ENCODE measurements around the gene PRKCZ.

PRKCZ gene

DNA sequence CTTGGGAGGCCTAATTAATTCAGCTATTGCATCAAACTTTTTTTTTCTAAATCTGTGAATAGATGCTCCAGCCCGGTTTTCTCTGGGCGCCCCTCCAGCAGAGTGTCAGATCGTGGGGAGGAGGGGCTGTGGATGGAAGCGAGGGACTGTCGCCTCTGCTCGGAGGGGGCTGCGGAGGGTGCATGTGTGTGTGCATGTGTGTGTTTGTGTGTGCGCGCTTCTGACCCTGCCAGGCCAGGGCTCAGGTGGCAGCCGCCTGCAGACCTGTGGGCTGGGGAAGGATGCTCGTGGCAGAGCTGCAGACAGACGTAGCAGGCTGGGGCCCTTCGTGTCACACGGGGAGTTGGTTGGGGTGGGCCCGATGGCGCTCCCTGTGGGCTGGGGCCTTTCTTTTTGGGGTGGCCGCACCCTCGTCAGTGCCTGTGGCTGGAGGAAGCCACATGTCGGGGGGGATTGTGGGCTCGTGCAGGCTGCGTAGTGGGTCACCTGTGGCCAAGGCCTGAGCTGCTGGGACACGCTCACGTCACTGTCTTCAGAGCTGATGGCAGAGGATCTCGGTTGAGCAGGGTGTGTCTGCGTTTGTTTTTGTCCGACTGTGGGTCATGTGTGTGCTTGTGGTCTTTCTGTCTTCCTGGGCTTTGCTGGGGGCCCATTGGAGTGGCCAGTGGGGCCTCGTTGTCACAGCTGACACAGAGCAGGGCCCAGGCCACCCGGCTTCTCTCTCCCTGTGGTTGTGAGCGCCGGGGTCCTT, 180.7 kb downstream of the PRKCZ start:
- no peak for DNase-seq (ENCODE audit: low read depth)
- peak overlapping the region; percentile 80 for H3K4me3 ChIP-seq (ENCODE audit: low read depth, low read length)
- TF ChIP-seq, protein P1, sequence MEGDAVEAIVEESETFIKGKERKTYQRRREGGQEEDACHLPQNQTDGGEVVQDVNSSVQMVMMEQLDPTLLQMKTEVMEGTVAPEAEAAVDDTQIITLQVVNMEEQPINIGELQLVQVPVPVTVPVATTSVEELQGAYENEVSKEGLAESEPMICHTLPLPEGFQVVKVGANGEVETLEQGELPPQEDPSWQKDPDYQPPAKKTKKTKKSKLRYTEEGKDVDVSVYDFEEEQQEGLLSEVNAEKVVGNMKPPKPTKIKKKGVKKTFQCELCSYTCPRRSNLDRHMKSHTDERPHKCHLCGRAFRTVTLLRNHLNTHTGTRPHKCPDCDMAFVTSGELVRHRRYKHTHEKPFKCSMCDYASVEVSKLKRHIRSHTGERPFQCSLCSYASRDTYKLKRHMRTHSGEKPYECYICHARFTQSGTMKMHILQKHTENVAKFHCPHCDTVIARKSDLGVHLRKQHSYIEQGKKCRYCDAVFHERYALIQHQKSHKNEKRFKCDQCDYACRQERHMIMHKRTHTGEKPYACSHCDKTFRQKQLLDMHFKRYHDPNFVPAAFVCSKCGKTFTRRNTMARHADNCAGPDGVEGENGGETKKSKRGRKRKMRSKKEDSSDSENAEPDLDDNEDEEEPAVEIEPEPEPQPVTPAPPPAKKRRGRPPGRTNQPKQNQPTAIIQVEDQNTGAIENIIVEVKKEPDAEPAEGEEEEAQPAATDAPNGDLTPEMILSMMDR (conservative IDR thresholded peaks at IDR 0.05; ENCODE audit: low read depth, low read length), result no peak

DNA sequence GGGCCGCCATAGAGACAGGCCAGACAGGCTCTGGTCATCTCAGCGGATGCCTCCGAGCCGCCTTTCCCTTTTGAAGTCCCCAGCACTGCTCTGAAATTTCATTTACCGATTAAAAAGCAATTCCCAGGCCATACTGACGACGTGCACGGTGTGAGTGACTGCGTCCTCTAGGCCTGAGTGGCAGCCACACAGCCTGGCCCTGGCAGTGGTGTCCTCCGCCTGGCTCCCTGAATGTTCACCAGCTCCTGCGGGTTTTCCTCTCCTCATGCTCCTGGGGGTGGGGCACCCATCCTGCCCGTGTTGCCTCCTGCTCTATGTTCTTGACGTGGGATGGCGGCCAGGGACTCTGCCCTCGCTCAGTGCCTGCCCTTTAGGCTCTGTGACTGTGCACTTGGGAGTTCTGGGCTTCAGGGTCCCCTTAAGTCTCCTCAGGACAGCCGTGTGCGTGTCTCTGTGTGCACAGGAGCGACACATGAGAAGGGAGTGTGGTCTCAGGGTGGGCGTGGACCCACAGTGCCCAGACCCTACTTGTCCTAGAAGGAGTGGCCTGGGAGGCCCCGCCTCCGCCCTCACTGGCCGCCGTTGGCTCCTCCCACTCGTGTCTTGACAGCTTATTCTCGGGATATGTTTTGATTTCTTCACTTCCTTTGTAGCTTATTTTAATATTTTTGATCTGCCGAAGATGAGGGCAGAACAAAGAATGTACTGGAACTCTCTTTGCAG, 181.5 kb downstream of the PRKCZ start:
- peak overlapping the region; percentile 80 for H3K4me3 ChIP-seq (ENCODE audit: low read depth, low read length)
- peak; percentile 90 for DNase-seq (ENCODE audit: low read depth)
- TF ChIP-seq, protein P1 (conservative IDR thresholded peaks at IDR 0.05; ENCODE audit: low read depth, low read length), result no peak

DNA sequence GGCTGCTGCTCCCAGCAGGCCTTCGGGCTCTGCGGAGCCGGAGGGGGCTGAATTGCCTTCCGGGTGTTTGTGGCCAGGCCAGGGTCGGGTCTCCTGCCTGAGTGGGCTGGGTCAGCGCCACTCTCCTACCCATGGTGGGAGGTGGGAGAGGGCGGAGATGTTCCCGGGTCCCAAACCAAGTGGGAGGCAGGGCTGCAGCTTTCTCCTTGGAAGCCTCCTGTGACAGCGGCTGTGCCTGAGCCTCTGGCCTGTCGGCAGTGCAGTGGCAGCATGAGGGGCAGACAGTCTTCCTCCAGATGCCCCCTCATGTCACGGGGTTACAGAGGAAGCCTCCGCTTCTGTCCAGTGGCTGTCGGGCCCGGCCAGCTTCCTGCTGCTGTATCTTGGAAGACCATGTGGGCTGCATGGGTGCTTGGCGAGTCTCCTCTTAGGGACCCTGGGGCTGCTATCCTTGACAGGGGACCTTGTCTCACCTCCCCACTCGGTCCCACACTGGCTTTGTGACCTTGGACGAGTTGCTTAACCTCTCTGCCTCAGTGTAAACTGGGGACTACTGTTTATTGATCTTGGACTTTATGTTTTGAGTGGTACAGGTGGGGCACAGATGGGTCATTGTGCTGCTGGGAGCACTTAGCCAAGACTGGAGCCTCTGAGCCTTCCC, 182.2 kb downstream of the PRKCZ start:
- peak overlapping the region; percentile 80 for H3K4me3 ChIP-seq (ENCODE audit: low read depth, low read length)

DNA sequence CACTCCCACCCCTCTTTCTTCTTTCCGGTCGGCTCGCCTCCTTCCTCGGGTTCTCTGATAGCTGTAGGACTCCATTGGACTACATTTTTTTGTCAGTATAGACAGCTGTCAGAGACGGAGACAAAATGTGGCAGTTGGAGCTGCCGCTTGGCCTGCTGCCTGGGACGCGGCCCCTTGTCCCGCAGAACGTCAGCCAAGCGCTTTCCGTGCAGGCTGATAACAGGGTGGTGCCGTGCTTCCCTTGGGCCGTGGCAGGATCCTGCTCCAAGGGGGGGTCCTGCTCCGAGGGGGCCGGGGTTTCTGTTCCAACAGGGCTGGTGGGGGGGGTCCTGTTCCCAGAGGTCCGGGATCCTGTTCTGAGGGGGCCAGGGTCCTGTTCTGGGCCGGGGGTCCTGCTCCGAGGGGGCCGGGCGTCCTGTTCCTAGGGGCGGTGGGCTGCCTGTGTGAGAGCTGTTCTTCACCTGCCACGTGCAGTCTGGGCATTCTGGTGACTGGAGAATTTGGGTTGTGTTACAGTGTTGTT, 182.8 kb downstream of the PRKCZ start:
- TF ChIP-seq, protein P1 (conservative IDR thresholded peaks at IDR 0.05; ENCODE audit: low read depth, low read length), result no peak
- no peak for DNase-seq (ENCODE audit: low read depth)
- peak overlapping the region; percentile 80 for H3K4me3 ChIP-seq (ENCODE audit: low read depth, low read length)

More for the DNA sequence above, 182.2 kb downstream of the PRKCZ start:
- TF ChIP-seq, protein P1 (conservative IDR thresholded peaks at IDR 0.05; ENCODE audit: low read depth, low read length), result no peak
- no peak for DNase-seq (ENCODE audit: low read depth)

DNA sequence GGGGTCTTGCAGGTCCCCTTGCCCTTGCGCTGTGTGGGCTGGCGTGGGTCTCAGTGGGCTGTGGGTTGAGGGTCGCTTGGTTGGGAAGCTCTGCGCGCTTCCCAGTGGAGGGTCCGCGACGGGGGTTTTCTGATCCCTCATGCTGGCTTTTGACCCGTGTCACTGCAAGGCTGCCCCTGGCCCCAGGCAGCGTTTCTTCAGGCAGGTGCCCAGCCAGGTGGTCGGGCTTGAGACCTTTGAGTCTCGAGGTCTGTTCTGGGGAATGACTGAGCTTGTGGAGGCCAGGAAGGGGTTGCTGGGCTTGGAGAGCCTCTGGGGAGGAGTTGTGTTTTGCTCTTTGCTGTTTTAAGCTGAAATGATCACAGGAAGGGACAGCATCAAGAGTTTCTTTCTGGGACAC, 183.3 kb downstream of the PRKCZ start:
- DNase-seq (ENCODE audit: low read depth), result peak; percentile 40
- peak overlapping the region; percentile 80 for H3K4me3 ChIP-seq (ENCODE audit: low read depth, low read length)
- TF ChIP-seq, protein P1 (conservative IDR thresholded peaks at IDR 0.05; ENCODE audit: low read depth, low read length), result no peak

DNA sequence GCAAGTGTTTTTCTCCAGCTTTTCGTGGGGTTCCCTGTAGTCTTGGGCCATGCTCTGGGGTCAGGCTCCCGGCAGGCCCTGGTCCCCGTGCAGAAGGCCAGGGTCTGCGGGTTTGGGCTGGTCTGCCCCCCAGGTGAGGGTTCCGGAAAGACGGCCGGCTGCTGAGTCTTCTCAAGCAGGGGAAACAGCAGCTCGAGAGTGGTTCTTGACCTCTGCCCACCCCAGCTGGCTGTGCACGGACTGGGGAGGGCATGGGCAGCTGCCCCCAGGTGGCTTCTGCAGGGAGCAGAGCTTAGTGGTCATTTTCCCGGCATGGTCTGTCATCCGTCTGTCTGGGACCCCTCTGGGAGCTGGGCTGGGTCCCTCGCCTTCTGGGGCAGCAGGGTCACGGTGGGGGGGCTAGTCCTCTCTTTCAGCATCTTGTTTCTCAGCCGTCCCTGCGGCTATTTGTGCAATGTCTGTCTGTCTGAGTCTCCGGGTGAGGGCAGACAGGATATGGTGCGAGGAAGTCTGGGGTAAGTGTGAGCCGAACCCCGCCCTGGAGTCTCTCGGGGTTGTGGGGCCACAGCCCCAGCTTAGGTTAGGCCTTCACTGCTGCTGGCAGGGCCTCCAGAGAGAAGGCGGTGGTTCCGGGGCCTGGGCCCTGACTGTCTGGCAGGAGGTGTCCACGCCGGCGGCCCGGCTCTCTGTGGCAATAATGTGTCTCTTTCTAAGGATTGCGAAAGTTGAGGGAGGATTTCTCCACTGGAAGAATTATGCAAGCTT, 184.0 kb downstream of the PRKCZ start:
- H3K4me3 ChIP-seq (ENCODE audit: low read depth, low read length), result peak overlapping the region; percentile 80
- peak; percentile 94 for DNase-seq (ENCODE audit: low read depth)

More for the DNA sequence above, 184.0 kb downstream of the PRKCZ start:
- TF ChIP-seq, protein P1 (conservative IDR thresholded peaks at IDR 0.05; ENCODE audit: low read depth, low read length), result no peak

Data from choroid plexus epithelial cell (primary cell).